Caco-2 (cell line): ENCODE data around the gene EBF3. TPM values are rescaled to one million over a fixed set of nuclear protein-coding genes. Genes with fewer than 3 reads are reported as not detected.

Experiments used
- BruUV-seq: library from RNA; stranded (reverse); fragments of 400-500 nt; replicated peaks from 2 replicates; lab custom pipeline; 2021; lab: Mats Ljungman, UMichigan
- CTCF ChIA-PET: fragments of 300-600 bp; sonication (Branson Sonifier 250); formaldehyde crosslinking; loops from one replicate; lab custom pipeline; 2022; ENCODE audit warnings: antibody characterized with exemption; lab: Charles Lee
- POLR2A ChIA-PET: fragments of 300-600 bp; sonication (Branson Sonifier 250); formaldehyde crosslinking; loops from one replicate; lab custom pipeline; 2022; ENCODE audit warnings: antibody characterized with exemption; lab: Charles Lee
- DNase-seq, 2 experiments: peaks; one replicate each; pipeline versions ENCODE4 v3.0.0 to v3.0.0-alpha.2; 2020 to 2022
- H3K27me3 ChIP-seq: replicated peaks from 2 replicates; pipeline ENCODE4 v1.6.0; 2011; ENCODE audit warnings: low read length; ENCODE audit not compliant: control insufficient read depth, insufficient read depth
- H3K36me3 ChIP-seq: 2 replicates; pipeline ENCODE4 v1.5.1; 2011; ENCODE audit warnings: low read length; ENCODE audit not compliant: control insufficient read depth, insufficient read depth
- H3K4me1 ChIP-seq: fragments of 250-450 bp; sonication (Bioruptor Pico); 2 replicates; pipeline ENCODE4 v1.5.1; 2020; ENCODE audit warnings: mild to moderate bottlenecking
- H3K4me3 ChIP-seq: 2 replicates; pipeline ENCODE4 v1.5.1; 2011; ENCODE audit warnings: low read depth, mild to moderate bottlenecking, control low read depth, low read length
- H3K9me3 ChIP-seq: fragments of 250-450 bp; sonication (Bioruptor Pico); 2 replicates; pipeline ENCODE4 v1.5.1; 2020; ENCODE audit warnings: mild to moderate bottlenecking, moderate library complexity
- H3K27ac Mint-ChIP-seq: one replicate; pipeline ENCODE4 v1.8.0; 2022; ENCODE audit warnings: mixed read lengths; ENCODE audit not compliant: unreplicated experiment
- H3K27me3 Mint-ChIP-seq: one replicate; pipeline ENCODE4 v1.8.0; 2022; ENCODE audit warnings: mixed read lengths; ENCODE audit not compliant: insufficient read depth, unreplicated experiment
- H3K36me3 Mint-ChIP-seq: one replicate; pipeline ENCODE4 v1.8.0; 2022; ENCODE audit warnings: mild to moderate bottlenecking, mixed read lengths; ENCODE audit not compliant: insufficient read depth, unreplicated experiment
- H3K4me1 Mint-ChIP-seq: one replicate; pipeline ENCODE4 v1.8.0; 2022; ENCODE audit warnings: low read depth, mixed read lengths; ENCODE audit not compliant: unreplicated experiment
- H3K4me3 Mint-ChIP-seq: one replicate; pipeline ENCODE4 v1.8.0; 2022; ENCODE audit warnings: mild to moderate bottlenecking, moderate library complexity, mixed read lengths; ENCODE audit not compliant: unreplicated experiment
- H3K9me3 Mint-ChIP-seq: one replicate; pipeline ENCODE4 v1.8.0; 2022; ENCODE audit warnings: mixed read lengths; ENCODE audit not compliant: unreplicated experiment
- intact Hi-C: fragments of 100-400 bp; cut with micrococcal nuclease; formaldehyde crosslinking; loops from one replicate; pipeline ENCODE4 v1.10.0; 2022; ENCODE audit not compliant: unreplicated experiment
- total RNA-seq: library from RNA; stranded (reverse); gene quantifications from 2 replicates; pipeline ENCODE4 v1.2.3, GENCODE V29; 2022
- TF ChIP-seq, protein P1 (sequence below), 2 experiments: fragments of 200-600 bp in 1 of 2; IDR thresholded peaks; 1 replicate in 1 of 2; 2 replicates in 1 of 2; pipeline versions ENCODE4 v1.5.1 to v1.8.0; 2011 to 2022; ENCODE audit warnings: antibody characterized with exemption in 1 of 2, control low read depth in 1 of 2, inconsistent platforms in 1 of 2, low read depth in 1 of 2, low read length in 1 of 2, mild to moderate bottlenecking in 1 of 2, moderate library complexity in 1 of 2; ENCODE audit not compliant: insufficient read depth in 1 of 2, severe bottlenecking in 1 of 2, unreplicated experiment in 1 of 2

EBF3 gene
- total RNA-seq, 1 experiment from 2014 or later: 0.79 TPM

GRCh38 chr10:129966370-129966888 lies 2.4 kb upstream of the EBF3 start:
- ChIA-PET CTCF (interaction anchor here (0.5 to 0.6 kb wide), 2 partner anchors 18 to 89 kb away, joined by 3 read pairs; no protein-coding TSS in a partner anchor), POLR2A (no interaction called here)
- Mint-ChIP-seq H3K4me3 (no peak overlapping the region), H3K4me1 (no peaks in the 10 kb centered on the region), H3K27ac (no peak overlapping the region), H3K9me3 (no peaks in the 10 kb centered on the region), H3K27me3 (peaks cover 31% of the 10 kb centered on the region), H3K36me3 (no peaks in the 10 kb centered on the region)
- peaks cover 22% of the 10 kb centered on the region for H3K4me1 ChIP-seq
- no peaks in the 10 kb centered on the region for H3K36me3 ChIP-seq
- DNase-seq: no peak
- intact Hi-C loops: loop anchor here (10.0 kb wide), 1 partner anchor 502 kb away; the partner anchor contains the start of gene MGMT
- H3K9me3 ChIP-seq: 0 out of 2 replicates have a peak, but pooled peaks cover 3% of the 10 kb centered on the region
- no TSS peak for BruUV-seq
- H3K27me3 ChIP-seq: peaks cover 4% of the 10 kb centered on the region; the same call in 1 of the 2 replicates
- TF ChIP-seq, protein P1, sequence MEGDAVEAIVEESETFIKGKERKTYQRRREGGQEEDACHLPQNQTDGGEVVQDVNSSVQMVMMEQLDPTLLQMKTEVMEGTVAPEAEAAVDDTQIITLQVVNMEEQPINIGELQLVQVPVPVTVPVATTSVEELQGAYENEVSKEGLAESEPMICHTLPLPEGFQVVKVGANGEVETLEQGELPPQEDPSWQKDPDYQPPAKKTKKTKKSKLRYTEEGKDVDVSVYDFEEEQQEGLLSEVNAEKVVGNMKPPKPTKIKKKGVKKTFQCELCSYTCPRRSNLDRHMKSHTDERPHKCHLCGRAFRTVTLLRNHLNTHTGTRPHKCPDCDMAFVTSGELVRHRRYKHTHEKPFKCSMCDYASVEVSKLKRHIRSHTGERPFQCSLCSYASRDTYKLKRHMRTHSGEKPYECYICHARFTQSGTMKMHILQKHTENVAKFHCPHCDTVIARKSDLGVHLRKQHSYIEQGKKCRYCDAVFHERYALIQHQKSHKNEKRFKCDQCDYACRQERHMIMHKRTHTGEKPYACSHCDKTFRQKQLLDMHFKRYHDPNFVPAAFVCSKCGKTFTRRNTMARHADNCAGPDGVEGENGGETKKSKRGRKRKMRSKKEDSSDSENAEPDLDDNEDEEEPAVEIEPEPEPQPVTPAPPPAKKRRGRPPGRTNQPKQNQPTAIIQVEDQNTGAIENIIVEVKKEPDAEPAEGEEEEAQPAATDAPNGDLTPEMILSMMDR (IDR thresholded peaks at IDR 0.05; ENCODE audit: insufficient read depth in 1 of 2, low read depth in 1 of 2, low read length in 1 of 2, severe bottlenecking in 1 of 2, unreplicated experiment in 1 of 2): no peak
- H3K4me3 ChIP-seq: no peak overlapping the region

DNA sequence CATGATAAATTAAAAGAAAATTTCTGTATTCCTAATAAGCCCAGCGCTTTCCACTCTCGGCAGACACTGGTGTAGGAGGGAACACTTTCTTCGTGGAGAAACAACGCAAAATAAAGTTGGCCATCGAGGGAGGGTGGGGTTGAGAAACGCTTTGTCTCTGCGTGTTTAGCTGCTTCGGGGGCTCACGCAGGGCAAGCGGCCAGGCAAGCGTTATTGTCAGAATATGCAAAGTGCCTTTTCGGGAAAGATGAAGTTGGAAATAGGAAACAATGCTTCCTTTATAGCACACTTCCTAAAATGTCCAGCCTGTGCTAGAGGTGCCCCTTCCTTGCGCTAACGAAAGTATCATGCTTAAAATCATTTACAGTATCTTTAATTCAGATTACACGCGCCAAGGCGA lies 1.9 kb upstream of the EBF3 start:
- BruUV-seq: no TSS peak
- intact Hi-C loops: loop anchor here (10.0 kb wide), 1 partner anchor 501 kb away; the partner anchor contains the start of gene MGMT
- CTCF ChIA-PET: no interaction called here
- H3K4me3 Mint-ChIP-seq: no peak overlapping the region
- POLR2A ChIA-PET: no interaction called here
- no peaks in the 10 kb centered on the region for H3K4me1 Mint-ChIP-seq
- H3K4me3 ChIP-seq: no peak overlapping the region
- H3K27ac Mint-ChIP-seq: no peak overlapping the region
- no peaks in the 10 kb centered on the region for H3K9me3 Mint-ChIP-seq
- TF ChIP-seq, protein P1 (IDR thresholded peaks at IDR 0.05; ENCODE audit: insufficient read depth in 1 of 2, low read depth in 1 of 2, low read length in 1 of 2, severe bottlenecking in 1 of 2, unreplicated experiment in 1 of 2): no peak
- 0 out of 2 replicates have a peak, but pooled peaks cover 3% of the 10 kb centered on the region for H3K9me3 ChIP-seq
- peaks cover 21% of the 10 kb centered on the region for H3K4me1 ChIP-seq
- no peak for DNase-seq
- H3K36me3 Mint-ChIP-seq: no peaks in the 10 kb centered on the region
- H3K36me3 ChIP-seq: no peaks in the 10 kb centered on the region
- H3K27me3 Mint-ChIP-seq: peaks cover 36% of the 10 kb centered on the region
- H3K27me3 ChIP-seq: peaks cover 6% of the 10 kb centered on the region; the same call in 1 of the 2 replicates

DNA sequence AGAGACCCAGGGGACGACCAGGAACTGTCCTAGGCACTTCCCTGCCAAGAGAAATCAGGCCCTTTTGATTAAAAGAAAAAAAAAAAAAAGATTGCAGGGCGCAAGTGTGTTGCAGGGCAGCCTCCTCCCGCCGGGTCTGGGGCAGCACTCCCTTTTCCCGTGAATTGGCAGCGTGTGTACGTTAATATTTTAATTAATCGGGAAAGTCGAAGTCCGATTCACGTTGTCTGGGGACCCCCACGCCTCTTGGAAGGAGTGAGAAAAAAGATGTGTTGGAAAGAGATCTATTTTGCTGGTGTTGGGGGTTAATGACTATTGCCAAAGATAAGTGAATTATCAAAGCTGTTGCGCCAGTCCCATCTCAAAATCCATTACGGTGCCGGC lies 1.3 kb upstream of the EBF3 start:
- H3K27me3 Mint-ChIP-seq: peaks cover 38% of the 10 kb centered on the region
- H3K4me1 Mint-ChIP-seq: no peaks in the 10 kb centered on the region
- H3K9me3 ChIP-seq: 0 out of 2 replicates have a peak, but pooled peaks cover 3% of the 10 kb centered on the region
- no peak for DNase-seq
- no peak overlapping the region for H3K4me3 Mint-ChIP-seq
- H3K9me3 Mint-ChIP-seq: no peaks in the 10 kb centered on the region
- peaks cover 6% of the 10 kb centered on the region; the same call in 1 of the 2 replicates for H3K27me3 ChIP-seq
- TF ChIP-seq, protein P1 (IDR thresholded peaks at IDR 0.05; ENCODE audit: insufficient read depth in 1 of 2, low read depth in 1 of 2, low read length in 1 of 2, severe bottlenecking in 1 of 2, unreplicated experiment in 1 of 2): no peak
- intact Hi-C loops: loop anchor here (10.0 kb wide), 1 partner anchor 501 kb away; the partner anchor contains the start of gene MGMT
- peaks cover 15% of the 10 kb centered on the region for H3K4me1 ChIP-seq
- no peak overlapping the region for H3K4me3 ChIP-seq
- POLR2A ChIA-PET: no interaction called here
- BruUV-seq: no TSS peak
- no peaks in the 10 kb centered on the region for H3K36me3 Mint-ChIP-seq
- no peaks in the 10 kb centered on the region for H3K36me3 ChIP-seq
- CTCF ChIA-PET: no interaction called here
- H3K27ac Mint-ChIP-seq: no peak overlapping the region
